CD4-positive, alpha-beta T cell (primary cell): Measurements from ENCODE around the gene CDC6. TPM values are rescaled to one million over a fixed set of nuclear protein-coding genes. Genes with fewer than 3 reads are reported as not detected.

Source experiments
- ATAC-seq: fragments of 200-7000 bp; cut with Tn5 transposase; one replicate; pipeline ENCODE4 v1.10.0; 2022; ENCODE audit warnings: mild to moderate bottlenecking; ENCODE audit not compliant: poor library complexity
- CTCF ChIA-PET: fragments of 350-600 bp; sonication (Branson Sonifier 250); formaldehyde crosslinking; loops from one replicate; lab custom pipeline; 2021; ENCODE audit warnings: antibody characterized with exemption, inconsistent platforms; lab: Charles Lee
- POLR2A ChIA-PET: fragments of 350-600 bp; sonication (Branson Sonifier 250); formaldehyde crosslinking; loops from one replicate; lab custom pipeline; 2021; ENCODE audit warnings: antibody characterized with exemption, inconsistent platforms; lab: Charles Lee
- DNase-seq, 14 experiments: peaks; one replicate each; pipeline ENCODE4 v3.0.0-alpha.2; 2013 to 2020; ENCODE audit warnings: mixed read lengths in 2 of 14
- H3K27ac ChIP-seq, 2 donors: one replicate each; pipeline versions ENCODE4 v1.5.1 to v1.7.0; 2013; ENCODE audit warnings: low read length in 2 of 2, low read depth in 1 of 2, mild to moderate bottlenecking in 1 of 2
- H3K27me3 ChIP-seq, 2 experiments: 1 replicate in 1 of 2; 2 replicates in 1 of 2; pipeline versions ENCODE4 v1.6.1 to v1.7.0; 2013; ENCODE audit warnings: low read length in 2 of 2, control low read depth in 1 of 2, mild to moderate bottlenecking in 1 of 2, moderate library complexity in 1 of 2; ENCODE audit not compliant: insufficient read depth in 2 of 2, control insufficient read depth in 1 of 2
- H3K36me3 ChIP-seq: one replicate; pipeline ENCODE4 v1.6.1; 2013; ENCODE audit warnings: low read length, control low read depth; ENCODE audit not compliant: insufficient read depth
- H3K4me1 ChIP-seq: one replicate; pipeline ENCODE4 v1.6.1; 2013; ENCODE audit warnings: low read length, control low read depth; ENCODE audit not compliant: insufficient read depth
- H3K4me3 ChIP-seq: one replicate; pipeline ENCODE4 v1.5.1; 2013; ENCODE audit warnings: mild to moderate bottlenecking, low read length, moderate library complexity
- H3K9me3 ChIP-seq, 2 experiments: 1 replicate in 1 of 2; 2 replicates in 1 of 2; pipeline versions ENCODE4 v1.6.1 to v1.7.0; 2013; ENCODE audit warnings: low read length in 2 of 2, mild to moderate bottlenecking in 2 of 2, control low read depth in 1 of 2, moderate library complexity in 1 of 2; ENCODE audit not compliant: control insufficient read depth in 1 of 2, insufficient read depth in 1 of 2
- H3K27ac Mint-ChIP-seq: one replicate; pipeline ENCODE4 v1.8.0; 2020; ENCODE audit warnings: mixed read lengths
- H3K27me3 Mint-ChIP-seq: one replicate; pipeline ENCODE4 v1.8.0; 2021; ENCODE audit warnings: mixed read lengths
- H3K36me3 Mint-ChIP-seq: one replicate; pipeline ENCODE4 v1.8.0; 2021; ENCODE audit warnings: low read depth, mixed read lengths
- H3K4me1 Mint-ChIP-seq: one replicate; pipeline ENCODE4 v1.8.0; 2021; ENCODE audit warnings: low read depth, mixed read lengths
- H3K4me3 Mint-ChIP-seq: one replicate; pipeline ENCODE4 v1.8.0; 2020; ENCODE audit warnings: mild to moderate bottlenecking, mixed read lengths
- H3K9me3 Mint-ChIP-seq: one replicate; pipeline ENCODE4 v1.8.0; 2020; ENCODE audit warnings: mixed read lengths
- intact Hi-C, 2 experiments: fragments of 100-400 bp; cut with DNase I in 1 of 2; cut with micrococcal nuclease in 1 of 2; formaldehyde crosslinking; loops; one replicate each; pipeline versions ENCODE4 v1.15.1 to v1.9.0; 2023 to 2025; cut with DNase I, micrococcal nuclease
- total RNA-seq, 174 experiments: library from RNA in 2 of 174; stranded (reverse) in 2 of 174; gene quantifications; one replicate each; pipeline ENCODE4 v1.2.3 and lab custom pipeline; 2021 to 2026
- TF ChIP-seq, protein P1 (sequence below): fragments of 200-600 bp; IDR thresholded peaks from one replicate; pipeline ENCODE4 v1.8.0; 2022; ENCODE audit warnings: antibody characterized with exemption, mild to moderate bottlenecking

Gene CDC6
- total RNA-seq, 2 experiments from 2014 or later, result 1.0 to 1.8 TPM

DNA sequence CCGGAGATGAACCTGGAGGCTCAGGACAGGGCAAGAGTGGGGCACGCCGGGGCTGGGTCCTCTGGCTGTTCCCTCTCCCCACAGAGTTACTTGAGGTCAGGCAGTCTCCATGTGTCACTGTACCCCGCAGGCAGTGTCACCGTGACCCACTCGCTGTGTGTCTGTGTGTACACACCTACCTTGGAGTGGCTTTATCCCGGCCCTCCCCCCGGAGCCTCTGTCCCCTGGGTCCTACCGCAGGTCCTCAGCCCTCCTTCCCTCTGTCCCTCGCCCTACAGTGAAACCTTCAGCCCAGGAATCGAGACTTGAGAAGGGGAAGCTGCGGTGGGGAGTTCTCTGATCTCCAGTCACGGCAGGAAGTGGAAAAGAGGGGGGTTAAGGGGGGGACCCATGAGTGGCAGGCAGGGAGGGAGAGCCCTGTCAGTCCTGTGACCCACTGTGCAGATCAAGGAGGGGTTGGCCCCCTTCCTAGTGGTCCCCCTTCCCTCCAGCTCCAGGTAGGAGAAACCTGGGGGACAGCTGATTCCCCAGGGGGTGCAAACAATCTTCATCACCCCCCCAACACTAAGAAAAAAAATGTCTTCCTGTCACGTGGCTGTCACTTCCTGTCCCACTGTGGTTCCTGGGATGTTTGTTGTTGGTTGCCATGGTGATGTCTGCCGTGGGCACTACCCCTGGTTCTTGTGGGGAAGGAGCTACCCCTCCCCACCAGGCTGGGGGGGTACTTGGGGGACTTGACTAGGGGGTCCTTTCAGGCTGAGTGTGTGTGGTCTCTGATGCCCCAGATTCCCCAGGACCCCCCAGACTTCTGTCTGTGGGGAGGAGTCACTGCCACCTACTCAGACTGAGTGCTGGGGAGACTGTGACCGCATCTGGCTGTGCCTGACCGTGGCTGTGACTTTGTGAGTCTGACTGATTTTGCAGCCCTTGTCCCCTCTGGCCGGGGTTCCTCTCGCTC is 35.0 kb downstream of the CDC6 start:
- POLR2A ChIA-PET, result interaction anchor here (0.6 to 5.3 kb wide), 29 partner anchors 8 to 1366 kb away, joined by 3 to 117 read pairs (median 4); partner anchors contain the start of genes CASC3, CDC6, EIF1 and SMARCE1
- peaks cover 92% of the 10 kb centered on the region for H3K4me1 Mint-ChIP-seq
- H3K4me3 Mint-ChIP-seq, result peak overlapping the region; percentile 95
- ATAC-seq (peak; percentile 27), DNase-seq (peak; percentile 73 to 98 (median 85))
- no peaks in the 10 kb centered on the region for H3K36me3 ChIP-seq
- no peaks in the 10 kb centered on the region for H3K27me3 Mint-ChIP-seq
- peak overlapping the region; percentile 96 for H3K4me3 ChIP-seq
- peaks cover 93% of the 10 kb centered on the region for H3K4me1 ChIP-seq
- peaks cover 48% of the 10 kb centered on the region for H3K36me3 Mint-ChIP-seq
- TF ChIP-seq, protein P1, sequence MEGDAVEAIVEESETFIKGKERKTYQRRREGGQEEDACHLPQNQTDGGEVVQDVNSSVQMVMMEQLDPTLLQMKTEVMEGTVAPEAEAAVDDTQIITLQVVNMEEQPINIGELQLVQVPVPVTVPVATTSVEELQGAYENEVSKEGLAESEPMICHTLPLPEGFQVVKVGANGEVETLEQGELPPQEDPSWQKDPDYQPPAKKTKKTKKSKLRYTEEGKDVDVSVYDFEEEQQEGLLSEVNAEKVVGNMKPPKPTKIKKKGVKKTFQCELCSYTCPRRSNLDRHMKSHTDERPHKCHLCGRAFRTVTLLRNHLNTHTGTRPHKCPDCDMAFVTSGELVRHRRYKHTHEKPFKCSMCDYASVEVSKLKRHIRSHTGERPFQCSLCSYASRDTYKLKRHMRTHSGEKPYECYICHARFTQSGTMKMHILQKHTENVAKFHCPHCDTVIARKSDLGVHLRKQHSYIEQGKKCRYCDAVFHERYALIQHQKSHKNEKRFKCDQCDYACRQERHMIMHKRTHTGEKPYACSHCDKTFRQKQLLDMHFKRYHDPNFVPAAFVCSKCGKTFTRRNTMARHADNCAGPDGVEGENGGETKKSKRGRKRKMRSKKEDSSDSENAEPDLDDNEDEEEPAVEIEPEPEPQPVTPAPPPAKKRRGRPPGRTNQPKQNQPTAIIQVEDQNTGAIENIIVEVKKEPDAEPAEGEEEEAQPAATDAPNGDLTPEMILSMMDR, result no peak
- CTCF ChIA-PET, result interaction anchor here (1.0 to 4.4 kb wide), 5 partner anchors 18 to 238 kb away, joined by 3 to 22 read pairs (median 4); no protein-coding TSS in a partner anchor
- H3K27me3 ChIP-seq, result no peaks in the 10 kb centered on the region
- intact Hi-C loops, result loop anchor here (1.0 to 5.0 kb wide), 2 partner anchors 19 to 285 kb away; no protein-coding TSS in a partner anchor
- no peaks in the 10 kb centered on the region for H3K9me3 Mint-ChIP-seq
- peak overlapping the region; percentile 99 for H3K27ac ChIP-seq
- H3K9me3 ChIP-seq, result no peaks in the 10 kb centered on the region
- peak overlapping the region; percentile 99 for H3K27ac Mint-ChIP-seq

DNA sequence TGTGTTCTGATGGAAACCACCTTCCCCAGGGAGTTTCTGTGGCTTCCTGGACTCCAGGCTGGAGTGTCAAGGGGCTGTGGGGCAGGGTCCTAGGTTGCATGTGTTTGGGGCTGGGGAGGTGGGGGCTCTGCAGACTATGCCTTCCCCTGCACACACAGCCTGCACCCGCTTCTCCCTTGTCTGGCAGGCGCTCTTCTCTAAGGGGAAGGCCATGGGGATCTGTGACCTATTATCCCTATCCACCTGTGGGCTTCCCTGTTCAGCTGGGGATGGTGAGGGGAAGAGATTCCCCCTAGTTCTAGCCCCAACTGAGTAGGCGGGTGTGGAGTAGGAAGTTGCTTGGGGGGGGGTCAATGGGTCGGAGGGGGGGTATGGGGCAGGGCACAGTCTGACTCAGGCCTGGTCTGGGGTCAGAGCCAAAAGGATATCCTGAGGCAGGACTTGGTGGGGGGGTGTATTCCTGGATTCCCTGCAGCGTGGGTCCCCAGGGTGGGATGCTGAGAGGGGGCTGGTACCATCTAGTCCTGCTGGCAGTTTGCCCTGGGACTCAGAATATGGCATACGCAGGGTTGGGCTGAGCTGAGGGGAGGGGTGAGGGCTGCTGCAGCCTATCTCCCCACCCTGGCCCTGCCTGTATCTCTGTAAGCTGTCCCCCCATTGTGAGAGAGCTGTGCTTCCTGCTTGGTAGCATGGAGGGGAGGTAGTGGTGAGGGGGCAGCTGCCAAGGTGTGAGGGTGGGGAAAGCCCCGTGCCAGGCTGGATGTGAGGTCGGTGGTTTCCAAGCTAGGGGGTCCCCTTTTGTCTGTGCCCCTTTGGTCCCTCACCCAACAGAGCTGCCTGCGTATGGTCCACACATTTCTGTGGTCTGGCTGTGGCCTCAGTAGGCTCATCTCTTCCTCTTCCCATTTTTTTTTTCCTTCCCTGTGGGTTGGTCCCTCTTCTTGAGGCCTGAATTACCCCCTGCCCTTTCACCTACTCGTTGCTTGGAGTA is 36.0 kb downstream of the CDC6 start:
- Histone ChIP-seq H3K27ac (peak overlapping the region; percentile 99), H3K27me3 (no peaks in the 10 kb centered on the region), H3K4me3 (peak overlapping the region; percentile 96), H3K36me3 (peaks cover 2% of the 10 kb centered on the region), H3K9me3 (no peaks in the 10 kb centered on the region), H3K4me1 (peaks cover 99% of the 10 kb centered on the region)
- POLR2A ChIA-PET, result interaction anchor here (0.7 to 5.3 kb wide), 24 partner anchors 7 to 1365 kb away, joined by 3 to 117 read pairs (median 5); partner anchors contain the start of genes CDC6, EIF1, SMARCE1 and WIPF2
- no peaks in the 10 kb centered on the region for H3K9me3 Mint-ChIP-seq
- DNase-seq, result peak in 12 of 14 experiments; percentile 32 to 97 (median 60)
- CTCF ChIA-PET, result interaction anchor here (1.0 to 4.4 kb wide), 7 partner anchors 17 to 237 kb away, joined by 3 to 22 read pairs (median 4); no protein-coding TSS in a partner anchor
- no peaks in the 10 kb centered on the region for H3K27me3 Mint-ChIP-seq
- peaks cover 44% of the 10 kb centered on the region for H3K36me3 Mint-ChIP-seq
- TF ChIP-seq, protein P1, result no peak
- ATAC-seq, result peak; percentile 15
- peak overlapping the region; percentile 95 for H3K4me3 Mint-ChIP-seq
- peaks cover 98% of the 10 kb centered on the region for H3K4me1 Mint-ChIP-seq
- peak overlapping the region; percentile 99 for H3K27ac Mint-ChIP-seq
- intact Hi-C loops, result loop anchor here (5.0 kb wide), 1 partner anchor 284 kb away; no protein-coding TSS in a partner anchor
